ENCODE data around the gene LMAN2L.

- TF ChIP-seq CTCF (IDR thresholded peaks at IDR 0.05) (no peak), POLR2A (IDR thresholded peaks at IDR 0.05) (no peak)
Measured at GRCh38 chr2:96754317-96754716, 14.5 kb upstream of the LMAN2L start.
